Hepatocyte (in vitro differentiated cells): ENCODE measurements around the gene FRAT2. TPM values are rescaled to one million over a fixed set of nuclear protein-coding genes. Genes with fewer than 3 reads are reported as not detected.

Experiments
- DNase-seq: peaks from one replicate; pipeline ENCODE4 v3.0.0-alpha.2; 2016; ENCODE audit warnings: low spot score
- H2AFZ ChIP-seq: fragments of 200-600 bp; sonication (generic); 2 replicates; pipeline ENCODE4 v1.6.0; 2016; ENCODE audit warnings: antibody characterized with exemption, mild to moderate bottlenecking
- H3K27ac ChIP-seq: fragments of 200-600 bp; sonication (generic); 2 replicates; pipeline ENCODE4 v1.5.1; 2016; ENCODE audit warnings: mild to moderate bottlenecking
- H3K27me3 ChIP-seq: fragments of 200-600 bp; sonication (generic); 2 replicates; pipeline ENCODE4 v1.6.1; 2016
- H3K36me3 ChIP-seq: fragments of 200-600 bp; sonication (generic); replicated peaks from 2 replicates; pipeline ENCODE4 v1.5.1; 2016; ENCODE audit warnings: low read depth; ENCODE audit not compliant: insufficient read depth
- H3K4me1 ChIP-seq: fragments of 200-600 bp; sonication (generic); 2 replicates; pipeline ENCODE4 v1.5.1; 2016; ENCODE audit warnings: mild to moderate bottlenecking, moderate library complexity; ENCODE audit not compliant: insufficient read depth
- H3K4me2 ChIP-seq: fragments of 200-600 bp; sonication (generic); 2 replicates; pipeline ENCODE4 v1.6.0; 2016
- H3K4me3 ChIP-seq: fragments of 200-600 bp; sonication (generic); 2 replicates; pipeline ENCODE4 v1.5.1; 2016; ENCODE audit warnings: mild to moderate bottlenecking
- H3K79me2 ChIP-seq: fragments of 200-600 bp; sonication (generic); 2 replicates; pipeline ENCODE4 v1.6.0; 2017; ENCODE audit warnings: mild to moderate bottlenecking
- H3K9me2 ChIP-seq: fragments of 200-600 bp; sonication (generic); replicated peaks from 2 replicates; pipeline ENCODE4 v1.6.0; 2017; ENCODE audit warnings: mild to moderate bottlenecking; ENCODE audit not compliant: insufficient read depth
- H3K9me3 ChIP-seq: fragments of 200-600 bp; sonication (generic); 2 replicates; pipeline ENCODE4 v1.5.1; 2016; ENCODE audit warnings: low read depth, mild to moderate bottlenecking
- H4K20me1 ChIP-seq: fragments of 200-600 bp; sonication (generic); 2 replicates; pipeline ENCODE4 v1.6.0; 2016; ENCODE audit warnings: mild to moderate bottlenecking; ENCODE audit not compliant: insufficient read depth, poor library complexity, severe bottlenecking
- CTCF ChIP-seq: fragments of 200-600 bp; sonication (generic); IDR thresholded peaks from 2 replicates; pipeline ENCODE4 v1.5.1; 2016; ENCODE audit warnings: antibody characterized with exemption, mild to moderate bottlenecking; ENCODE audit not compliant: poor library complexity
- EZH2 ChIP-seq: fragments of 200-600 bp; sonication (generic); IDR thresholded peaks from 2 replicates; pipeline ENCODE4 v1.6.1; 2016; ENCODE audit warnings: antibody characterized with exemption, mild to moderate bottlenecking, borderline replicate concordance
- EZH2phosphoT487 ChIP-seq: fragments of 200-600 bp; sonication (generic); IDR thresholded peaks from one replicate; pipeline ENCODE4 v1.6.1; 2018; ENCODE audit warnings: antibody characterized with exemption, mild to moderate bottlenecking, low read depth, moderate library complexity; ENCODE audit not compliant: unreplicated experiment, severe bottlenecking
- WGBS: methylation state at CpG from one replicate; pipeline ENCODE4 v1.1.6; 2016; ENCODE audit warnings: low lambda C conversion rate; ENCODE audit errors: missing lambda C conversion rate; 5-methylcytosine and 5-hydroxymethylcytosine counted together
- polyA plus RNA-seq: library from polyadenylated mRNA; unstranded; fragments of >200 nt; fragmentation: Nextera tagmentation; extraction: Ambion mirVana; gene quantifications from 2 replicates; pipeline ENCODE4 v1.2.1, GENCODE V29; 2016
- total RNA-seq: library from RNA; depleted of rRNA; stranded (reverse); fragments of >200 nt; gene quantifications from 2 replicates; pipeline ENCODE4 v1.2.3, GENCODE V29; 2014

The FRAT2 gene
- total and polyA plus RNA-seq, 2 experiments from 2014 or later, result 27.4 to 29.4 TPM

- no peak for TF ChIP-seq EZH2
- TF ChIP-seq CTCF, result no peak
- TF ChIP-seq EZH2phosphoT487, result no peak
- peak overlapping the region; percentile 51 for H3K4me2 ChIP-seq
- H2AFZ ChIP-seq, result no peak overlapping the region
- no peaks in the 10 kb centered on the region for H3K36me3 ChIP-seq
- no peaks in the 10 kb centered on the region for H4K20me1 ChIP-seq
- H3K27me3 ChIP-seq, result no peaks in the 10 kb centered on the region
- 92% methylated on average over 5 of the region's 5 CpGs for WGBS
- no peaks in the 10 kb centered on the region for H3K9me3 ChIP-seq
- peaks cover 33% of the 10 kb centered on the region for H3K4me1 ChIP-seq
- peak overlapping the region; percentile 72 for H3K27ac ChIP-seq
- H3K4me3 ChIP-seq, result no peak overlapping the region
- H3K79me2 ChIP-seq, result peaks cover 45% of the 10 kb centered on the region
- no peaks in the 10 kb centered on the region for H3K9me2 ChIP-seq
- DNase-seq, result no peak
Measured at GRCh38 chr10:97329766-97330165, 4.8 kb downstream of the FRAT2 start.

GRCh38 chr10:97328646-97329453 lies 5.7 kb downstream of the FRAT2 start:
- no peaks in the 10 kb centered on the region for H3K27me3 ChIP-seq
- peaks cover 44% of the 10 kb centered on the region for H3K79me2 ChIP-seq
- H3K36me3 ChIP-seq, result no peaks in the 10 kb centered on the region
- TF ChIP-seq CTCF (no peak), EZH2phosphoT487 (no peak), EZH2 (no peak)
- no peak overlapping the region for H3K4me3 ChIP-seq
- WGBS, result 44% methylated on average over 3 of the region's 3 CpGs
- peaks cover 33% of the 10 kb centered on the region for H3K4me1 ChIP-seq
- peak overlapping the region; percentile 51 for H3K4me2 ChIP-seq
- peak; percentile 27 for DNase-seq
- H3K9me3 ChIP-seq, result no peaks in the 10 kb centered on the region
- H3K27ac ChIP-seq, result peak overlapping the region; percentile 72
- no peaks in the 10 kb centered on the region for H4K20me1 ChIP-seq
- no peaks in the 10 kb centered on the region for H3K9me2 ChIP-seq
- no peak overlapping the region for H2AFZ ChIP-seq

GRCh38 chr10:97327348-97328294 lies 6.9 kb downstream of the FRAT2 start:
- Histone ChIP-seq H3K4me2 (peak overlapping the region; percentile 51), H3K9me2 (no peaks in the 10 kb centered on the region), H3K4me3 (no peak overlapping the region), H3K9me3 (no peaks in the 10 kb centered on the region), H3K4me1 (peaks cover 33% of the 10 kb centered on the region), H3K27ac (peak overlapping the region; percentile 72), H3K79me2 (peaks cover 36% of the 10 kb centered on the region), H3K36me3 (no peaks in the 10 kb centered on the region), H3K27me3 (no peaks in the 10 kb centered on the region), H2AFZ (no peak overlapping the region), H4K20me1 (no peaks in the 10 kb centered on the region)
- no peak for TF ChIP-seq CTCF
- no peak for TF ChIP-seq EZH2
- no peak for TF ChIP-seq EZH2phosphoT487
- WGBS, result 36% methylated on average over 7 of the region's 7 CpGs
- DNase-seq, result peak; percentile 37
